Measurements from ENCODE around the gene MKRN3. TPM values are rescaled to one million over a fixed set of nuclear protein-coding genes. Genes with fewer than 3 reads are reported as not detected.

Gene MKRN3
- total RNA-seq, 4 donors from 2014 or later, result 1.0 to 2.8 TPM; not detected in 2

DNA sequence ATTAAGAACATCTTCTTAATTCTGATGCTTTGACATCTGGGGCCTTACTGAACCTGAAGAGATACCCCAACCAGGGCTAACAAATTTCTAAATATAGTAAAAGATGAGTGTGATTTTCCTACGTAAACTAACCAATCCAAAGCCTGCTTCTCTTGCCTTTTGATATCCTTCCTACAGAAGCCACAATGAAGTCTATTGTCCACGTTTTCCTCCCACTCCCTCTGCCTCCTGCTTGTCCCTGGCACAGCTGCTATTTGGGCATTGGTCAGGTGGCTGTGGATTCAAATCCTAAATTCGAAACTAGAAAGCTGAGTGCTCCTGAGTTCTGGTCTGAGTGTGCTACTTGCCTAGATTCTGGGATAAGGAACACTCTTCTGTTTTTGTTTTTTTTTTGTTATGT lies 17.4 kb upstream of the MKRN3 start:
- Histone ChIP-seq H3K9me3 (no peaks in the 10 kb centered on the region), H3K27me3 (no peaks in the 10 kb centered on the region), H3K36me3 (no peaks in the 10 kb centered on the region), H3K4me3 (no peak overlapping the region), H3K27ac (no peak overlapping the region), H3K4me1 (no peaks in the 10 kb centered on the region)
- WGBS, 2 donors, result 37 to 38% methylated on average over 3 of the region's 3 CpGs
- no peak for TF ChIP-seq CTCF (IDR thresholded peaks at IDR 0.05)
- no peak for TF ChIP-seq EP300 (IDR thresholded peaks at IDR 0.05)
- no peak for TF ChIP-seq POLR2A (IDR thresholded peaks at IDR 0.05)
- no peak for DNase-seq (ENCODE audit: low spot score in 2 of 2)

- WGBS, 2 donors, result 51 to 59% methylated on average over 19 of the region's 19 CpGs
- H3K4me1 ChIP-seq, result no peaks in the 10 kb centered on the region
Measured at GRCh38 chr15:23561914-23562313, 3.6 kb upstream of the MKRN3 start.

GRCh38 chr15:23564821-23565394 lies 566 bp upstream of the MKRN3 start:
- Histone ChIP-seq H3K4me1 (no peaks in the 10 kb centered on the region), H3K4me3 (peak overlapping the region in 2 of 4 donors; percentile 23 to 41), H3K27me3 (no peaks in the 10 kb centered on the region), H3K36me3 (no peaks in the 10 kb centered on the region), H3K27ac (no peak overlapping the region), H3K9me3 (peaks cover 0 to 13% (median 0%) of the 10 kb centered on the region in 4 donors)
- TF ChIP-seq CTCF (IDR thresholded peaks at IDR 0.05), result no peak
- TF ChIP-seq EP300 (IDR thresholded peaks at IDR 0.05), result no peak
- TF ChIP-seq POLR2A (IDR thresholded peaks at IDR 0.05), result no peak
- no peak for DNase-seq (ENCODE audit: low spot score in 2 of 2)
- 60 to 75% methylated on average over 14 of the region's 14 CpGs for WGBS, 2 donors

More at GRCh38 chr15:23561914-23562313, 3.6 kb upstream of the MKRN3 start:
- Histone ChIP-seq H3K36me3 (no peaks in the 10 kb centered on the region), H3K9me3 (peaks cover 0 to 13% (median 0%) of the 10 kb centered on the region in 4 donors), H3K27me3 (no peaks in the 10 kb centered on the region), H3K27ac (no peak overlapping the region), H3K4me3 (no peak overlapping the region)
- no peak for DNase-seq (ENCODE audit: low spot score in 2 of 2)
- TF ChIP-seq POLR2A (IDR thresholded peaks at IDR 0.05), result no peak

GRCh38 chr15:23566071-23566554 lies 639 bp downstream of the MKRN3 start:
- Histone ChIP-seq H3K4me1 (no peaks in the 10 kb centered on the region), H3K9me3 (peaks cover 0 to 13% (median 0%) of the 10 kb centered on the region in 4 donors), H3K27ac (peak overlapping the region in 1 of 4 donors; percentile 41), H3K36me3 (no peaks in the 10 kb centered on the region), H3K4me3 (peak overlapping the region; percentile 14 to 41 (median 22)), H3K27me3 (no peaks in the 10 kb centered on the region)
- no peak for DNase-seq (ENCODE audit: low spot score in 2 of 2)
- TF ChIP-seq POLR2A (IDR thresholded peaks at IDR 0.05) (no peak), CTCF (IDR thresholded peaks at IDR 0.05) (no peak), EP300 (IDR thresholded peaks at IDR 0.05) (no peak)
- 86 to 87% methylated on average over 16 to 21 of the region's 22 CpGs for WGBS, 2 donors

GRCh38 chr15:23566651-23567050 lies 1.2 kb downstream of the MKRN3 start:
- peak overlapping the region in 1 of 4 donors; percentile 5 for H3K4me3 ChIP-seq
- 84 to 91% methylated on average over 8 of the region's 8 CpGs for WGBS, 2 donors
- H3K9me3 ChIP-seq, result peaks cover 0 to 13% (median 0%) of the 10 kb centered on the region in 4 donors
- no peak for TF ChIP-seq POLR2A (IDR thresholded peaks at IDR 0.05)
- no peak for TF ChIP-seq CTCF (IDR thresholded peaks at IDR 0.05)
- TF ChIP-seq EP300 (IDR thresholded peaks at IDR 0.05), result no peak
- H3K27me3 ChIP-seq, result no peaks in the 10 kb centered on the region
- no peak for DNase-seq (ENCODE audit: low spot score in 2 of 2)
- no peak overlapping the region for H3K27ac ChIP-seq
- no peaks in the 10 kb centered on the region for H3K4me1 ChIP-seq
- no peaks in the 10 kb centered on the region for H3K36me3 ChIP-seq

Measured in tibial nerve (tissue), 4 donors.